GM12872 (cell line): ENCODE measurements around the gene NEURL3.

Experiments used
- CTCF ChIP-seq: IDR thresholded peaks from 3 replicates; pipeline ENCODE4 v1.5.1; 2011; ENCODE audit warnings: low read depth, mild to moderate bottlenecking, low read length, moderate library complexity; ENCODE audit not compliant: insufficient read depth

The NEURL3 gene

GRCh38 chr2:96449637-96450036 is 55.5 kb downstream of the NEURL3 start:
- TF ChIP-seq CTCF = no peak

- no peak for TF ChIP-seq CTCF
Observed at GRCh38 chr2:96449174-96449573, 56.0 kb downstream of the NEURL3 start.

GRCh38 chr2:96447726-96448125 is 57.4 kb downstream of the NEURL3 start:
- TF ChIP-seq CTCF = no peak
